ENCODE results near the gene ARAF.
"Not testable (repeated sequence)": the region's sequence is repeated elsewhere in the genome, so short reads cannot be mapped to it uniquely, and the experiment has no call there.

ARAF gene

GRCh38 chrX:47586043-47586787 is 25.2 kb downstream of the ARAF start:
- DNase-seq: no peak

DNA sequence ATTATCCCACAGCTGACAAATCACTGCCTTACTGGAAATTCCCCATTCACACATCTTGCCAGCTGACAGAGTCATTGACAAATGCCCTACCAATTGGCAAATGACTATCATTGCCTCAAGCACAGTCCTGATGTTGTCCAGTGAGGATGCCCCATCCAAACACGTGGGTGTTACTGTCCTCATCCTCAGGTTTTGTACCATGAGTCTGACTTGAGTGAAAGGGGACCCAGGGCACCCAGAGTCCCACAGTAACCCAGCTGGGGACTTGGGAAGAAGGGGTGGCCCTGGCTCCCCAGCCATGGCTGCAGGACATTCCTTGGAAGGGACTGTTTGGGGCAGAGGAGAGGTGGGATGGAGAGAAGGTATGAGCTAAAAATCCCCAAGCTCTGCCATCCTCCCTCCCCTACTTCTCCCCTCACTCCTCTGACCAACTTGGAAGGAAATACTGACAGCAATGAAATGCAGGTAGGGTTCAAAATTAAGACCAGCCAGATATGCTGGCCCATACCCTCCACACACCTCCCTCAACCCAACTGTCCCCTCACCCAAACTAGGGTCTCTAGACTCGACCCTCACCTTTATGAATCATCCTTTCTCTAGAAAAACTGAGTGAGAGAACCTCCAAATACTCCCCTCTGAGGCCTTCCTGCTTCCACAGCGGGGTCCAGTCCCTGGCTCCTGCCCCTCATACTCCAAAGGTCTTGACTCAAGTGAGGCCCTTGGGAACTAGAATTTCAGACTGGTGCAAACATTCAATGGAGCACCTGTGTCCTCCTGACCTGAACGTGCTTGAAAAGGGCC is 26.3 kb downstream of the ARAF start:
- no peak for DNase-seq

DNA sequence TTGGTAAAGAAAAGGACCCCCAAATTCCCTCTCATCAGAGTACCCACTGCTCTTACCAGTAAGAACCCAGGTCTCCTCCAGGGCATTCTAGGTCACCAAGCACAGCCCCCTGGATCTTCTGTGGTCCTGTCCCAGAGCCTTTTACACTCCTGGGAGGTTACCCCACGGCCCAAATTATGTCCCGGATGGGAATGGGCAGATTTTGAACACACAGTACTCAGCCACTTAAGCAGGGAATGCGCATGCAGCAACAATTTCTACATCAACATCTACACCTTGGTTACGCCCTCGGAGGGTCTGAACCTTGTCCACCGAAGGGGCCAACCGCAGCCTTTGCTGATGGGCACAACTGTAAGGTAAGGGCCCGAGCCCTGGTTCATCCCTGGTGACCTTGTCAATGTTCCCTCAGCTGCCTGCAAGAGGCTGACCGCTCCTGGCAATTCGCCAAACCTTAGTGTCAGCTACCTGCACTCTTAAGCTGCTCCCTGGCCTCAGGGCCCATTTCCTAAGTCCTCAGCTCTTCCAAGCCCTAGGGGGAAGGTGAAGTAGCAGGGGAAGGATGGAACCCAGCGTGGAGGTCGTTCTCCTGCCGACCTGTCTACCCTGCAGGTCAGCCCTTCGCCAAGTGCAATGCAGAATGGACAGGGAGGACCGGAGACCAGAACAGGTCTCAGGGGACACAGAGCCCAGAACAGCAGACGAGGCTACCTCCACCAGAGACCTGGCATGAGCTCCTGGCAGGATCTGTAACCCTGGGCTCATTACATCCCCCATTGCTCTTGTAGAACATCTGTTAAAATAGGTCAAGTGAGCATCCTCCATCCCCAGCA is 27.1 kb downstream of the ARAF start:
- DNase-seq: no peak

DNA sequence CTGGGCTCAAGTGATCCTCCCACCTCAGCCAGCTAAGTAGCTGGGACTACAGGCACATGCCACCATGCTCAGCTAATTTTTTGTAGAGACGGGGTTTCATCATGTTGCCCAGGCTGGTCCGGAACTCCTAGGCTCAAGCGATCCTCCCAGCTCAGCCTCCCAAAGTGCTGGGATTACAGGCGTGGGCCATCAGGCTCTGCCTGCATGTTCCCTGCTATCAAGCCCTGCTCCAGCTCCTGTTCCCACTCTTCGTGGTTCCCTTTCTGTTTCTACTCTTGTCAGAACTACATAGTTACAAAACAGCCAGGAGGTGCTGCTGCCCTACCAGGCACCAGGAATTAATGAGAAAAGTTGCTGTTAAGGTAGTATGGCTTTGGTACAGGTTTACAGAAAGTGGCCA is 30.0 kb downstream of the ARAF start:
- DNase-seq: no peak

DNA sequence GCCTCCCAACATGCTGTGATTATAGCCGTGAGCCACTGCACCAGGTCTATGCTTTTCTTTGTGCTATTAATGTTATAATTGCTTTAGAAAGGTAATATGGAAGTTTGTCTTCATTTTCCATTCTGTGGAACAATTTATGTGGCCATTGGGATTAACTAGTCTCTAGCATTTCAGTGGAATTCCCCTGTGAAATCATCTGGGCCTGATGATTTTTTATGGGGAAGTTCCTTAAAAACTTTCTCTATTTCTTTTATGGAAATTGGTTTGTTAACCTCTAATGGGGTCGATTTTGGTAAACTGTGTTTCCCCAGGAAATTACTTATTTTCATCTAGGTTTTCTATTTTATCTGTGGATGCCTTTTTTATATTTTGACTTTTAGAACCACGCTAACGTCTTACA is 32.5 kb downstream of the ARAF start:
- no peak for DNase-seq

DNA sequence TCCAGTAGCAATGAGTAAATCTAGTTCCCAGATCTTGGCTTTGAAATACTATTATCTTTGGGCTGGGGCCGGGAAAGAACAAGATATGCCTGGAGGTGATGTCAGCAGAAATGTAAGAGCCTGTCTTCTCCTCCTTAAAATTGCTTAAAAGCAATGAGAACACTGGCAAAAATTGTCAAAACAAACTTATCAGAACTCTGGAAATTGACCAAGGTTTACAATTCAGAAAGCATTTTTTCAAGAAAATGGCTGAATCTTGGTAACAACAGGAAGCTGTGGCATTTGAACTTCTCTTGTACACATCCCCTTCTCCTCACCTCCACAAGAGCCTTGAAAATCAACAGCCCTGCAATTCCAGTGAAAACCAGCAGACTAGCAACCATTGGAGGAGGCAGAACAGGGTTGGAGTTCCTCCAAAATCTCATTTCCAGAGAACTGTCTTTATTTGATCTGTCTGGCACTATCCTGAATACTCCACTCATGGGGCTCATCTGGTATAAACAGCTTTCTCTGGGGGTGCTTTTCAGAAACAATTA is 34.8 kb downstream of the ARAF start:
- no peak for DNase-seq

- no peak for DNase-seq
Measured at GRCh38 chrX:47596256-47596655, 35.3 kb downstream of the ARAF start.

- no peak for DNase-seq
Measured at GRCh38 chrX:47597222-47597621, 36.2 kb downstream of the ARAF start.

GRCh38 chrX:47603125-47603524 is 42.1 kb downstream of the ARAF start:
- not testable (repeated sequence) for DNase-seq

DNA sequence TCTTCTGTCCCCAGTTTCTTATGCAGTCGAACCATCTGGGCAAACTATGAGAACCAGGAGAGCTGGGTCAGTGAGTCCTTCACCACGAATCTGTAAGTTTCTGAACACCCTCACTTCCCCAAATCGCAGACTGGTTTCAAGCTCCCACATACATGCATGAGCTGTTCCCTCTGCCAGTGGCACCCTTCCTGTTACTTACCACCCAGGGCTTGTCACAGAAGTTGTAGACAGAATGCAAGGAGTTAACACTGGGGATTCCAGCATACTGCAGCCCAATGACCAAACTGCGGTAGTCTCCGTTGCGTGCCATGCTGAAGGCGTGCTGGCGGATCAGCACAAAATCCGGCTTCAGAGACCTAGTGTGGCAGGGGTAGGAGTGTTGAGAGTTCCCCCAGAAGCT is 44.0 kb downstream of the ARAF start:
- no peak for DNase-seq

DNA sequence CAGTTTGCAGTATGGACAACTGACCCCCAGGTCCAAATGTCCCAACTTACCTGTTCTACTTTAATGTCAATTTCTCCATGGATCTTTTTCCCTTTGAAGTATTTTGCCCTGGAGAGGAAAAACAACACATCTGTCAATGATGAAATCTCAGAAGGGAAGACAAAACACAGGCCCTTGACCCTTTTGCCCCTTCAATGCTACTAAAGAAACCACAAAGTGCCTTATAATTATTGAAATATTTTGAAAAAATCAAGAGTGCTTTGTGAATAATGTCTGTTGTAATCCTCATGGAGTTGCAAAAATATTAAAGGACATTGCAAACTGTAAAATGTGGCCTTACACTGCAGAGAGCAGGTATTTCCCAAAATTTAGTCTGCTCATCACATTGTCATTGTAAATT is 46.1 kb downstream of the ARAF start:
- no peak for DNase-seq

GRCh38 chrX:47608130-47608810 is 47.3 kb downstream of the ARAF start:
- DNase-seq: no peak

DNA sequence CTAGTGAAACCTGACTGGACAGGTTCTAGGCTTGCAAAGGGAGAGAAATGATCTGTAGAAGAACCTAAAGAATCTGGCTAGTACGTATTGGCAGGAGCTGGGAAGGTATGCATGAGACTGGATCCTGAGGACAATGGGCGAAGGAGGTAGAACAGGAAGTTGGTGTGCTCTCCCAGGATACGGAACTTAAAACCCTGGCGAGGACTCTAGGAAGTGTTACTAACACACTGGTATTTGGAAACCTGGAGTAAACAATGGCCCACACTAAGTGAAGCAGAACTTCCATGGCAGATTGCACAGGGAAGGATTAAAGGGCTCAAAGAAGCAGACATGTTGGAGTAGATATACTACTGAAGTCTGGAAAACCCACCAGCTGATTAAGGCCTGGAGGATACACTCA is 49.5 kb downstream of the ARAF start:
- DNase-seq: no peak

DNA sequence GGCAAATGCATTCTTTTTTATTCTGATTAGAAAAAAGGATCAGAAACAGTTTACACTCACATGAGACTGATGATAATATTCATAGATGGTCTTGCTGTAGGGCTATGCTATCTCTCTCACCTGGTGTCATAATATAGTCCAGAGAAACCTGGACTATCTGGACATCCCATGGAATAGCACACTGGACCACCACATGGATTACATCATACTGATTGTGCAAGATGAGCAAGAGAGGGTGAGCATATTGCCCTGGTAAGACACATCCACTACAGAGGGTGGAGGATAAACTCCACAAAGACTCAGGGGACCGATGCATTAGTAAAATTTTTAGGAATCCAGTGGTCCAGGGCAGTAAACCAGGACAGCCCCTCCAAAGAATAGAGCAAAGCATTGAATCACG is 50.5 kb downstream of the ARAF start:
- no peak for DNase-seq

DNA sequence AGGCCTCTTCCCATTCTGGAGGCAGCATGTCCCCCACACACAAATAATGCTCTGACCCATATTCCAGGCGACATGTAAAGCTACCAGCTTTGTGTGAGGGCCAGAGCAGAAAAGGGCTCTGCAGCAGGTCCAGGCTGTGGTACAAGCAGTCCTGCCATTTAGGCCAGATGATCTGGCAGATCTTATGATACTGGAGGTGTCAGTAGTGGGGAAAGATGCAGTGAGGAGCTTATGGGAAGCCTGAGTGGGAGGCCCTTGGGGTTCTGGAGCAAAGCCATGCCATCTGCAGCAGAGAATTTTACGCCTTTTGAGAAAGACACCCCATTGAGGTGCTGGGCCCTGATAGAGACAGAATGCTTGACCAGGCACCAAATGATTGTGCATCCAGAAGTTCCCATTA is 50.9 kb downstream of the ARAF start:
- DNase-seq: no peak

GRCh38 chrX:47612418-47612817 is 51.4 kb downstream of the ARAF start:
- no peak for DNase-seq

DNA sequence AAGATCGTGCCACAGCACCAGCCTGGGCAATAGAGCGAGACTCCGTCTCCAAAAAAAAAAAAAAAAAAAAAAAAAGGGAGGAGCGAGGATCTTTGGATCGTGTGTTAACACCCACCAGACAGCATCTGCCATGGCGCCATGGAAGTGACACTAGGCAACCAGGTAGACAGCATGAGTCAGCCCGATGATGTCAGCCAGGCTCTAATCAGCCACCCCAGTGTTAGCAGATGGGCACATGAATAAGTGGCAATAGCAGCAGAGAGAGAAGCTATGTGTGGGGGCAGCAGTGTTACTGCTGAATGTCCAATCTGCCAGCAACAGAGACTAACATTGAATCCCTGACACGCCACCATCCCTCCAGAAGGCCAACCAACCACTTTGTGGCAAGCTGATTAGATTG is 52.1 kb downstream of the ARAF start:
- DNase-seq: no peak

- DNase-seq: no peak
Measured at GRCh38 chrX:47614618-47615017, 53.6 kb downstream of the ARAF start.

DNA sequence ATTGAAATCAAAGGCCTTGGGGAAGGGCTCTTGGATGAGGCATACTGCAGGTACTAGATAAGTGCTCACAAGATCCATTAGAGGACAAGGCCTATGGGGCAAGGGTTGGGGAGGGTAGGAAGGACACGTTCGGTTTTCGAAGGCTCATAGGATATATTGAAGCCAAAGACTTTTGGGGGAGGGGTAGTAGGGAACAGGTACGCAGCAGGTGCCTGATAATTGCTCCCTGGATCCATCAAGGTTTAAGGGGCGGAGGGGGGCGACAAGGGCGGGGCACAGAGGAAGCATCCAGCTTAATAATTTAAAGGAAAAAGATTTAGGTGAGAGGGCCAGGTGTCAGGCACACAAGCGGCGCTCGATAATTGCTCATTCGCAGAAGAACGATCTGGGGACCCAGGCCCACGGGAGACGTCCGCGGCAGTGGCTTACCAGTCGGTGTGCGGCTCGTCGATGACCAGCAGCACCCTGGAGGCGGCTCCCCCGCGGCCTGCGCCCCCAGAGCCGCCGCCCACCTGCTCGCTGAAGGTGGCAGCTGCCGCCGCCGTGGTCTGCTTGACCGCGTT is 58.0 kb downstream of the ARAF start:
- no peak for DNase-seq

DNA sequence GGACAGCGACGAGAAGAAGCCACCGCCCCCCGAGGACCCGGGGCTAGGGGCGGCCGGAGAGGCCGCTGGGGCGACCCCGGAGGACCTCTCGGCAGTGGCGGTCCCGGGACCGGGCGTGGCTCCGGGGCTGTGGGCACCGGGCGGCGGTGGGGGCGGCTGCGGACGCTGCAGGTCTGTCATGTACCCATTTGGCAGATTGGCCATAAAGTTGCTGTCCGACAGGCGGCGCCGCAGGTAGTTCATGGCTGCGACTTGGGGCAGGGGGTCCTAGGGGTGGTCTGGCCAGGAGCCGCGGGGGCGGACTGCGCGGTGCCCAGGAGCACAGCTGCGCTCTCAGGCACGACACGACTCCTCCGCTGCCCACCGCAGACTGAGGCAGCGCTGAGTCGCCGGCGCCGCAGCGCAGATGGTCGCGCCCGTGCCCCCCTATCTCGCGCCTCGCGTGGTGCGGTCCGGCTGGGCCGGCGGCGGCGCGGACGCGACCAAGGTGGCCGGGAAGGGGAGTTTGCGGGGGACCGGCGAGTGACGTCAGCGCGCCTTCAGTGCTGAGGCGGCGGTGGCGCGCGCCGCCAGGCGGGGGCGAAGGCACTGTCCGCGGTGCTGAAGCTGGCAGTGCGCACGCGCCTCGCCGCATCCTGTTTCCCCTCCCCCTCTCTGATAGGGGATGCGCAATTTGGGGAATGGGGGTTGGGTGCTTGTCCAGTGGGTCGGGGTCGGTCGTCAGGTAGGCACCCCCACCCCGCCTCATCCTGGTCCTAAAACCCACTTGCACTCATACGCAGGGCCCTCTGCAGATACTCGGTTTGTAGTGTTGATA is 58.7 kb downstream of the ARAF start, which contains the start of gene SYN1:
TSS of gene SYN1 (minus strand) at position 372 of the 817 bp plus-strand sequence. CDS start at position 243, 129 bp downstream.
- peak; percentile 78 to 85 for DNase-seq

DNA sequence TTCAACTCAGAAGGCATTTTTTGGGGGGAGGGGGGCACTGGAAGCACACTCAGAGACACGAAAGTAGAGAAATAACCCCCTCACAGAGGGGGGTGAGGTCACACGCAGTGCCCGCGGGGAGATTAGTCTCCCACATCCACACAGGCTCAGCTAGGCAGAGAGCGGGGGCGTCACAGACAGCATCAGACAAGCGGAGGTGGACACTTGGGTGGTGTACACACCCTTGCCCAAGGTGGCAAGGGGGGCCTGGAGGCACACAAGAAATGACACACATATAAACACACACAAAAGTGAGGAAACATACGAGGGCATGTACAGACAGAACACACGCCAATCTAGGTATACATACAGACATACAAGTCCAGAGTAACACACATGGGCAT is 59.3 kb downstream of the ARAF start:
- DNase-seq: no peak
